Neuronal stem cell (in vitro differentiated cells): ENCODE data around the gene LRWD1.

Source experiments
- DNase-seq: peaks from one replicate; pipeline ENCODE4 v3.0.0-alpha.2; 2013; ENCODE audit warnings: low spot score
- H2AFZ ChIP-seq: one replicate; pipeline ENCODE4 v1.6.1; 2013; ENCODE audit warnings: mild to moderate bottlenecking, low read length, inconsistent platforms
- H2AK5ac ChIP-seq: 2 replicates; pipeline ENCODE4 v1.6.1; 2013; ENCODE audit warnings: low read depth, mild to moderate bottlenecking, inconsistent platforms, low read length, moderate library complexity, mixed read lengths
- H2BK120ac ChIP-seq: 2 replicates; pipeline ENCODE4 v1.6.1; 2013; ENCODE audit warnings: low read depth, mild to moderate bottlenecking, inconsistent platforms, low read length, moderate library complexity, mixed read lengths
- H2BK12ac ChIP-seq: one replicate; pipeline ENCODE4 v1.6.1; 2013; ENCODE audit warnings: low read length, inconsistent platforms
- H2BK15ac ChIP-seq: 2 replicates; pipeline ENCODE4 v1.6.1; 2013; ENCODE audit warnings: mild to moderate bottlenecking, low read length, inconsistent platforms, mixed read lengths
- H2BK5ac ChIP-seq: one replicate; pipeline ENCODE4 v1.6.1; 2013; ENCODE audit warnings: inconsistent platforms, mild to moderate bottlenecking, low read length, moderate library complexity
- H3K14ac ChIP-seq: one replicate; pipeline ENCODE4 v1.6.1; 2013; ENCODE audit warnings: low read length, inconsistent platforms
- H3K18ac ChIP-seq: 2 replicates; pipeline ENCODE4 v1.6.1; 2013; ENCODE audit warnings: low read length, inconsistent platforms
- H3K23ac ChIP-seq: 2 replicates; pipeline ENCODE4 v1.6.1; 2013; ENCODE audit warnings: low read depth, mild to moderate bottlenecking, mixed read lengths, low read length, inconsistent platforms; ENCODE audit not compliant: poor library complexity
- H3K27ac ChIP-seq: replicated peaks from 3 replicates; pipeline ENCODE4 v1.5.1; 2013; ENCODE audit warnings: low read length, inconsistent platforms
- H3K27me3 ChIP-seq, 3 experiments: 2 replicates each; pipeline ENCODE4 v1.6.1; 2013; ENCODE audit warnings: low read length in 3 of 3, mild to moderate bottlenecking in 2 of 3, inconsistent platforms in 1 of 3, low read depth in 1 of 3, mixed read lengths in 1 of 3, moderate library complexity in 1 of 3; ENCODE audit not compliant: control insufficient read depth in 3 of 3, insufficient read depth in 3 of 3
- H3K36me3 ChIP-seq, 2 donors: replicated peaks in 1 of 2; 2 replicates each; pipeline ENCODE4 v1.6.1; 2013; ENCODE audit warnings: low read length in 2 of 2; ENCODE audit not compliant: control insufficient read depth in 2 of 2, insufficient read depth in 2 of 2
- H3K4ac ChIP-seq: 2 replicates; pipeline ENCODE4 v1.6.1; 2013; ENCODE audit warnings: inconsistent platforms, mild to moderate bottlenecking, low read length, moderate library complexity
- H3K4me1 ChIP-seq, 2 donors: 1 replicate in 1 of 2; 2 replicates in 1 of 2; pipeline ENCODE4 v1.6.1; 2013; ENCODE audit warnings: low read length in 2 of 2, low read depth in 1 of 2; ENCODE audit not compliant: control insufficient read depth in 2 of 2, insufficient read depth in 1 of 2
- H3K4me2 ChIP-seq: one replicate; pipeline ENCODE4 v1.6.1; 2013; ENCODE audit warnings: mild to moderate bottlenecking, low read length, inconsistent platforms; ENCODE audit not compliant: insufficient read depth, poor library complexity, severe bottlenecking
- H3K4me3 ChIP-seq, 2 donors: 2 replicates each; pipeline ENCODE4 v1.5.1; 2013; ENCODE audit warnings: low read length in 2 of 2, mild to moderate bottlenecking in 2 of 2, inconsistent platforms in 1 of 2, moderate library complexity in 1 of 2
- H3K79me1 ChIP-seq: one replicate; pipeline ENCODE4 v1.6.1; 2013; ENCODE audit warnings: low read depth, mild to moderate bottlenecking, inconsistent platforms, low read length, moderate library complexity
- H3K9ac ChIP-seq: one replicate; pipeline ENCODE4 v1.6.1; 2013; ENCODE audit warnings: mild to moderate bottlenecking, low read depth, low read length, inconsistent platforms; ENCODE audit not compliant: poor library complexity
- H3K9me3 ChIP-seq, 2 donors: replicated peaks in 1 of 2; 2 replicates each; pipeline versions ENCODE3 to v1.6.1; 2013; ENCODE audit warnings: low read length in 2 of 2, mild to moderate bottlenecking in 2 of 2, inconsistent platforms in 1 of 2, low read depth in 1 of 2, mixed read lengths in 1 of 2, moderate library complexity in 1 of 2; ENCODE audit not compliant: control insufficient read depth in 2 of 2, insufficient read depth in 1 of 2
- H4K8ac ChIP-seq: one replicate; pipeline ENCODE4 v1.6.1; 2013; ENCODE audit warnings: low read depth, mild to moderate bottlenecking, inconsistent platforms, low read length, moderate library complexity
- H4K91ac ChIP-seq: one replicate; pipeline ENCODE4 v1.6.1; 2013; ENCODE audit warnings: low read length, low read depth, mild to moderate bottlenecking, inconsistent platforms; ENCODE audit not compliant: poor library complexity
- WGBS, 2 donors: extraction: QIAGEN DNeasy Blood & Tissue Kit; methylation state at CpG; one replicate each; pipeline ENCODE4 v1.1.7; 2013; ENCODE audit warnings: missing lambda C conversion rate in 2 of 2, mixed read lengths in 1 of 2; ENCODE audit not compliant: insufficient read length in 2 of 2, insufficient replicate concordance in 1 of 2; ENCODE audit errors: extremely low coverage in 2 of 2; 5-methylcytosine and 5-hydroxymethylcytosine counted together

LRWD1 gene

DNA sequence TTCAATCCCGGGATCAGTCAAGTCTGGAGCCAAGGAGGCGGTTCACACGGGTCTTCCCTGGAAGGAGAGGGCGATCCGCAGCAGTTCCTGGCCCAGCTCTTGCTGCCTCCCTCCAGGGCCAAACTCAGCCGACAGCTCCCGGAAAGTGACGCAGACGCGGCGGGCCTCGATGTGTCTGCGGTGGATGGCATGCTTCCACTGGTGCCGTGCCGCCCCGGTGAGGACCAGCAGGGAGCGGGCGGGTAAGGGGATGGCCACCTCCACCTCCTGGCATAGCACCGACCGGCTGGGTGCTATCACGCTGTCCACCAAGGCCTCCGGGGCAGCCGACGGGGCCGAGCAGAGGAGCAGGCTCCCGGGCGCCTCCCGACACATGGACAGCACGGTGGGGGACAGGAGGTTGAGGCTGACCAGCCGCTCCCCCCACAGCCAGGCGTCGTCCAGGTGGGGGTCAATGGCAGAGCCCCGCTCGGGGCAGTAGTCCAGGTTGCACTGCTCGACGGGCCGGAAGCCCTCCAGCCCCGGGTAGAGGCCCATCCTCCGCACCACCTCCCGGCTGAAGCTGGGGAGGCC is 7.3 kb upstream of the LRWD1 start:
- peaks cover 24 to 44% of the 10 kb centered on the region in 2 donors for H3K36me3 ChIP-seq
- H3K4me2 ChIP-seq = no peak overlapping the region
- WGBS, 2 donors = no CpG with 5 or more reads among the region's 40 CpGs
- H2AFZ ChIP-seq = no peak overlapping the region
- no peak overlapping the region for H3K18ac ChIP-seq
- H3K4me1 ChIP-seq = no peaks in the 10 kb centered on the region
- no peak overlapping the region for H4K91ac ChIP-seq
- no peak overlapping the region for H2AK5ac ChIP-seq
- H3K9ac ChIP-seq = peak overlapping the region; percentile 84
- H3K4ac ChIP-seq = no peak overlapping the region
- DNase-seq = no peak
- H2BK120ac ChIP-seq = no peak overlapping the region
- H3K79me1 ChIP-seq = no peaks in the 10 kb centered on the region
- H2BK15ac ChIP-seq = no peak overlapping the region
- no peaks in the 10 kb centered on the region for H3K9me3 ChIP-seq
- no peaks in the 10 kb centered on the region for H3K27me3 ChIP-seq
- no peak overlapping the region for H3K27ac ChIP-seq
- no peak overlapping the region for H4K8ac ChIP-seq
- no peak overlapping the region for H3K4me3 ChIP-seq
- H2BK5ac ChIP-seq = no peak overlapping the region
- H3K23ac ChIP-seq = peak overlapping the region; percentile 73
- H3K14ac ChIP-seq = no peak overlapping the region
- H2BK12ac ChIP-seq = no peak overlapping the region

DNA sequence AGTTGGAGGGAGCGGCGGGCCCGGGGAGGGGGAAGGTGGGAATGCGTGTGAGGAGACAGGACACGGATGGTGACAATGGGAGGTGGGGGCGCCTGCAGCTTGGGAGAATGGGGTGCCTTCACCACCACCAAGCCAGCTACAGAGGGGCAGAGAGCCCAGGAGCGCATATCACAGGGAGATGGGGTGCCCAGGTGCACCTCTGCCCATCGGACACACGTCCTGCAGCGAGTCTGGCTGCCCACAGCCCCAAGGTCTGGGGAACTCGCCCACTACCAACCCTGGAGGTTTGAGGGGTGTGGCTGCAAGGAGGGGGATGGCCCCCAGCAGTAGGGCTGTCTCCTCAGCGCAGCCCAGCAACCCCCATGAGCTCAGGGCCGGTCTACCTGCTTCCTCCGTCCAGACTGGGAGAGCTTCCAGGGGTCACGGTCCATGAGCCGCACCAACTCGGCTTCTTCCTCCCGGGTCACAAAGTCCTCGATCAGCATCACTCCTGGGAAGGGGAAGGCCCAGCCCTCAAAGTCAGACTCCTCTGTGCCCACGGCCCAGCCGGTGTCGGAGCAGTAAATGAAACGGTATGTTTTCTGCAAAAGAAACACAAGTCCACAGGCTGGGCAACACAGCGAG is 5.5 kb upstream of the LRWD1 start:
- Histone ChIP-seq H3K9me3 (no peaks in the 10 kb centered on the region), H3K27me3 (no peaks in the 10 kb centered on the region)
- no CpG with 5 or more reads among the region's 24 CpGs for WGBS, 2 donors

DNA sequence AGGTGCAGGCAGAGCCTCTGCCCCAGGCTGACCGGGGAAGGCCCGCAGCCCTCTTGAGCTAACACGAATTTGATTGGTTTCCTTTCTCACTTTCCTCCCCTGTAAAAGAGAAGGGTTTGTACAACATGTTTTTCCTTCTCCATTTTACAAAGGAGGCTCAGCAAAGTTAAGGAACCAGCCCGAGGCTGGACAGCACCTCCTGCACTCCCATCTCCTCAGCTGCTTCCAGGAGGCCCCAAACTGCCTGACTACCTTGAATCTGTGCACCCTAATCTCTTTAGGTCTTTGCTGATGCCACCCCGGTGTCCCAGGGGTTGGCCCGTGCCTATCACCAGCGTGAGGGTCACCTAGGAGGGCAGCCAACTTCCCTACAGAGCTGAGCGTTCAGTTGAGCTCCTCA is 4.3 kb upstream of the LRWD1 start:
- H3K36me3 ChIP-seq = peaks cover 20 to 42% of the 10 kb centered on the region in 2 donors
- H4K8ac ChIP-seq = no peak overlapping the region
- no peak overlapping the region for H2BK120ac ChIP-seq
- no peak overlapping the region for H3K23ac ChIP-seq
- WGBS, 2 donors = no CpG with 5 or more reads among the region's 8 CpGs
- H2AK5ac ChIP-seq = no peak overlapping the region
- no peak overlapping the region for H3K4me3 ChIP-seq
- H3K27ac ChIP-seq = no peak overlapping the region
- H3K9ac ChIP-seq = no peak overlapping the region
- no peak overlapping the region for H2BK5ac ChIP-seq
- no peak overlapping the region for H3K4ac ChIP-seq
- no peaks in the 10 kb centered on the region for H3K27me3 ChIP-seq
- no peak overlapping the region for H2BK12ac ChIP-seq
- H2AFZ ChIP-seq = no peak overlapping the region
- no peak overlapping the region for H3K18ac ChIP-seq
- H3K79me1 ChIP-seq = peaks cover 6% of the 10 kb centered on the region
- H4K91ac ChIP-seq = no peak overlapping the region
- no peak overlapping the region for H3K4me2 ChIP-seq
- no peaks in the 10 kb centered on the region for H3K9me3 ChIP-seq
- H2BK15ac ChIP-seq = no peak overlapping the region
- DNase-seq = no peak
- H3K4me1 ChIP-seq = peaks cover 3% of the 10 kb centered on the region in 2 donors
- no peak overlapping the region for H3K14ac ChIP-seq

More for the DNA sequence above, 5.5 kb upstream of the LRWD1 start:
- Histone ChIP-seq H2BK15ac (no peak overlapping the region), H3K23ac (no peak overlapping the region), H2BK12ac (no peak overlapping the region), H3K9ac (no peak overlapping the region), H3K4me1 (peaks cover 3% of the 10 kb centered on the region in 2 donors), H2BK120ac (no peak overlapping the region), H2AFZ (no peak overlapping the region), H3K4me2 (no peak overlapping the region), H3K14ac (no peak overlapping the region), H3K27ac (no peak overlapping the region), H3K36me3 (peaks cover 24 to 44% of the 10 kb centered on the region in 2 donors), H3K18ac (no peak overlapping the region), H3K4ac (no peak overlapping the region), H4K91ac (no peak overlapping the region), H3K79me1 (peaks cover 3% of the 10 kb centered on the region), H2BK5ac (no peak overlapping the region), H2AK5ac (no peak overlapping the region), H4K8ac (no peak overlapping the region), H3K4me3 (peak overlapping the region in 1 of 2 donors; percentile 43)
- no peak for DNase-seq

DNA sequence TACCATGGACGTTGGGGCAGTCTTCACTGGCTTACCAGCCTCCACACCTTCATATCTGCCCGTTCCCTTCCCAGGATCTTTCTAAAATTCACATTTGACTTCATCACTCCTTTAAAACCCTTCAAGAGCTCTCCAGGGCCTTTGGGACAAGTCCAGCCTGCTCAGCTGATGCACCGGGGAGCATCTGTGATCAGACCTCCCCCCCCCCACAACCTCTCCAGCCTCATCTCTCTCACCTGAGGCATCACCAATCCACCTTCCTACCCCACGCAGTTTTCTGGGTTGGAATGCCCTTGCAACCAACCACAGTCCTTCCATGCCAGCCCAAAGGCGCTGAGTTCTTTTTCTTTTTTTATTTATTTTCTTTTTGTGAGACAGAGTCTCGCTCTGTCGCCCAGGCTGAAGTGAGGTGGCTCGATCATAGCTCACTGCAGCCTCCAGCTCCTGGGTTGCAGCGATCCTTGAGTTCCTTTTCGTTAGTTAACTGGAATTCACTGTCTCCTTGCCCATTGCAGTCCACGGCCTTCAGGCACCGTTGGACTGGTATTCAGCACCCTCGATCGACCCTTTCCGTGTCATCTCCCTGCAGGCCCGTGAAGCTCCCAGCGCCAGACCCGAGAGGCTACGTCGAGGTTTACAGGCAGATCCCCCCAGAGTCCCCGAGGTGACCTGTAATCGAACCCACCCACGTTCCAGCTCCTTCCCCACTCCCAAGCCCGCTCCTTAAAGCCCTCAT is 775 bp upstream of the LRWD1 start:
- H2BK12ac ChIP-seq = no peak overlapping the region
- peaks cover 14% of the 10 kb centered on the region for H3K79me1 ChIP-seq
- peak overlapping the region; percentile 99 for H2AFZ ChIP-seq
- peak overlapping the region; percentile 82 for H3K4me2 ChIP-seq
- H2BK120ac ChIP-seq = no peak overlapping the region
- peak overlapping the region; percentile 90 to 97 for H3K4me3 ChIP-seq
- H3K27me3 ChIP-seq = no peaks in the 10 kb centered on the region
- H3K36me3 ChIP-seq = peaks cover 12 to 31% of the 10 kb centered on the region in 2 donors
- no CpG with 5 or more reads among the region's 24 CpGs for WGBS, 2 donors
- peak overlapping the region; percentile 72 for H2BK5ac ChIP-seq
- H3K4ac ChIP-seq = no peak overlapping the region
- H3K14ac ChIP-seq = peak overlapping the region; percentile 99
- peak overlapping the region; percentile 87 for H3K23ac ChIP-seq
- H3K27ac ChIP-seq = no peak overlapping the region
- peak overlapping the region; percentile 97 for H3K18ac ChIP-seq
- H2AK5ac ChIP-seq = peak overlapping the region; percentile 6
- peaks cover 0 to 2% of the 10 kb centered on the region in 2 donors for H3K9me3 ChIP-seq
- no peak overlapping the region for H2BK15ac ChIP-seq
- H3K9ac ChIP-seq = peak overlapping the region; percentile 97
- peaks cover 6% of the 10 kb centered on the region in 2 donors for H3K4me1 ChIP-seq
- H4K8ac ChIP-seq = peak overlapping the region; percentile 66
- no peak overlapping the region for H4K91ac ChIP-seq
- no peak for DNase-seq
